GM18907 (cell line): ENCODE measurements around the gene PNPLA7.
A peak's percentile ranks its signal among the peaks of the same experiment; 100 is the strongest.

Experiments used
- ATAC-seq: cut with Tn5 transposase; IDR thresholded peaks from one replicate; pipeline ENCODE4 v1.9.1; 2021; ENCODE audit warnings: mild to moderate bottlenecking, moderate library complexity; ENCODE audit not compliant: unreplicated experiment

The PNPLA7 gene

DNA sequence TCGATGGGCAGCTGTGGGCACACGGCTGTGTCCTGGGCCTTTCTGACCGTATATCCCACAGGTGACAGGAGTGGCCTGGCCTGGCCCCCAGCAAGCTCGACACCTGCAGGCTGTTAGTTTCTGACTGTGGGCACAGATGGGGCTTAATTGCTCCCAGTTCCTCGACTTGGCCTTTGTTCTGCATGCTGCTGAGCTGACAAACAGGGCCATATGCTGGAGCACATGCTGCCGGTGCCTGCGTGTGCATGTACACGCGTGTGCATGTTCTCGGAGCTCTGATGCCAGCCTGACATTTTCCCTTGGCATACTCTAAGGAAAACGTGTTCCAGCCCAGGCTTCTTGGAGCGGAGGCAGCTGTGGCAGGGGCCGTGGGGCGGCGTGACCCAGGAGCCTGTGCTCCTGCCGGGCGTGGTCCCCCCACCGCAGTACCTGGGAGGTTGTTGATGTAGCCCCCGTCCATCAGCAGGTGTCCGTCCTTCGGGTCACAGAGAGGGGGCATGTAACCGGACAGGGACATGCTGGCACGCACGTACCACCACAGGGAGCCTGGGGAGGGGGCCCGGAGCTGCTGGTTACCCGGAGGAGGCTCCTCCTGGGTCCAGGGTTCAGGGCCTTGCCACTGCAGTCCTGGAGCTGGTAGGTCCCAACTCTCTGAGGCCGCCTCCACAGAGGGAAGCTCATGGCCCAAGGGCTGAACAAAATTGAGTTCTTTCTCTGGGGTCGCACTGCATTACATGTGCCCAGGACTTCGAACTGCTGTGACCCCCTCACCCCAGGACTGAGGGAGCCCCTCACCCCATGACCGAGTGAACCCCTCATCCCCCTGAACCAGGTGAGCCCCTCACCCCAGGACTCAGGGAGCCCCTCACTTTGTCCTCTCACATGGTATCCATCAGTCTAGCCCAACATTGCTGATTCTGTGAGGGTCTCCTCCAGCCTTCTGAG lies 86.9 kb downstream of the PNPLA7 start:
- no peak for ATAC-seq

- ATAC-seq = no peak
Measured at GRCh38 chr9:137462396-137462985, 87.7 kb downstream of the PNPLA7 start.

DNA sequence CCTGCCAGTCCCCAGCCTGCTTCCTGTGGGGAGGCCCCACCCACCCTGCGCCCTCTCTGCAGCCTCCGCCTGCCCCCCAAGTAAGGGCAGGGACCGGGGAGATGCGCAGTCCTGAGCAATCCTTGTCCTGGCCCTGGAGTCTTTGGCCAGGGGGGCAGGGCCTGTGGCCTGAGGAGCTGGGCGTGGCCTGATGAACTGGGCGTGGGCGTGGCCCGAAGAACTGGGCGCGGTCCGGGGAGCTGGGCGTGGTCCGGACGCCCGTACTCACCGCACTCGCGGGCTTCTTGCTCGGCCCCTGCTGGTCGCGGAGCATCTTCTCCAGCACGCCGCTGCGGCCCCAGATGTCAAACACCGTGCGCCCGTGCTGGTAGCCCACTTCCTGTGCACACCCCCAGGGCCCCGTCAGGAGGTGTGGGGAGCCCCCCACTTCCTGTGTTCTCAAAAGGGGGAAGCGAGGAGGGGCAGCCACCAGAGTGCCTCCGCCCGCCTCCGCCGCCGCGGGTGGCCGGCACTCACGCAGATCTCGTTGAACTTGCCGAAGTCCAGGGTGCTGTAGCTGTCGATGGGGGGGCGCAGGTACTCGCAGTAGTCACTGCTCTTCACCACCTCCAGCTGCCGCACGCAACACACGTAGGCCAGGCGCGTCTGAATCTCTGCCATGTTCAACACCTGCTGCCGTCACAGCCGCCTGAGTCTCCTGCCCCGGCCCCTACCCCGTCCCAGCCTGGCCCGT lies 88.4 kb downstream of the PNPLA7 start:
- ATAC-seq = peak; percentile 46

- ATAC-seq = no peak
Measured at GRCh38 chr9:137461316-137461662, 88.9 kb downstream of the PNPLA7 start.

DNA sequence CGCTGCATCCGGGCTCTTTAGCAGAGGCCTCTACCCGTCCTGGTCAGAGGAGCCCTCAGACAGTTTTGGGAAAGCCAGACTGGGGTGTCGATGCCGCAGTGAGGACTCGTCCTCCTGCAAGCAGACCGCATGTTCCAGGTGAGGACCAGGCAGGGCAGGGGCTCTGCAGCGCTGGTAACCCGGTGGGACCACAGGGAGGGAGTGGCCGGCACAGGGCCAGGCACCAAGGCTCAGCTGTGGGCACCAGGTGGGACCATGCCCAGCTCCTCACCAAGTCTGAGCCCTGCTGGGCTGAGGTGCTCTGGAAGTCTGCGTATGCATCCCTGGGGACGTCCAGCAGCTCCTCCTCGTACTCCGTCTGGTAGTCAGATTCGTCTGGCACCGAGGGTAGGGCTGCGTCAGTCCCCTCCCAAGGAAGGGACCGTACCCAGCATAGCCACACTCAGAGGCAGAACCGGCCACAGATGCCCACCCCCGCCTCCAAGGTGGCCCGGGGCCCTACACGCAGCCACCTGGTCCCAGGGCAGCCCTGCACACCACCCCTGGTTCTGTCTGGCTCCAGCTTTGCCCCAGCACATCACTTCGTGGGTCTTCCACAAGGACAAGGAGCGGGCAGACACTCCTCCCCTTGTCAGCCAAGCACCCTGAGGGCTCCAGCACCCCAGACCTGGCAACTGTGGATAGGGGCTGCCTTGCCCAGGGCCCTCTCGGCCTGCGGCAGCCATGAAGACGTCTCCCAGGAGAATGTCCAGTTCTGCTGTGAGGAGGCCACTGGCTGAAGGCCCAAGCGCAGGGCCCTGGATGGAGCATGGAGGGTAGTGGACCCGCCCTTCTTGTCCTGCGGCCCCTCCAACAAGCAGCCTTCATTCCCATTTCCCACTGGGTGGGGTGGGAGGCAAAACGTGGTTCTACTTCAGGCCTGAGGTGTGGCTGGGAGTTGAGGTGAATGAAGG lies 89.6 kb downstream of the PNPLA7 start:
- no peak for ATAC-seq

- ATAC-seq = no peak
Measured at GRCh38 chr9:137459601-137460362, 90.4 kb downstream of the PNPLA7 start.

GRCh38 chr9:137459152-137459600 lies 91.0 kb downstream of the PNPLA7 start, which contains the start of gene NSMF:
Gene NSMF, minus strand, starts transcription at chr9:137459334. Its CDS starts 232 bp downstream, at chr9:137459102.
- peak; percentile 55 for ATAC-seq

DNA sequence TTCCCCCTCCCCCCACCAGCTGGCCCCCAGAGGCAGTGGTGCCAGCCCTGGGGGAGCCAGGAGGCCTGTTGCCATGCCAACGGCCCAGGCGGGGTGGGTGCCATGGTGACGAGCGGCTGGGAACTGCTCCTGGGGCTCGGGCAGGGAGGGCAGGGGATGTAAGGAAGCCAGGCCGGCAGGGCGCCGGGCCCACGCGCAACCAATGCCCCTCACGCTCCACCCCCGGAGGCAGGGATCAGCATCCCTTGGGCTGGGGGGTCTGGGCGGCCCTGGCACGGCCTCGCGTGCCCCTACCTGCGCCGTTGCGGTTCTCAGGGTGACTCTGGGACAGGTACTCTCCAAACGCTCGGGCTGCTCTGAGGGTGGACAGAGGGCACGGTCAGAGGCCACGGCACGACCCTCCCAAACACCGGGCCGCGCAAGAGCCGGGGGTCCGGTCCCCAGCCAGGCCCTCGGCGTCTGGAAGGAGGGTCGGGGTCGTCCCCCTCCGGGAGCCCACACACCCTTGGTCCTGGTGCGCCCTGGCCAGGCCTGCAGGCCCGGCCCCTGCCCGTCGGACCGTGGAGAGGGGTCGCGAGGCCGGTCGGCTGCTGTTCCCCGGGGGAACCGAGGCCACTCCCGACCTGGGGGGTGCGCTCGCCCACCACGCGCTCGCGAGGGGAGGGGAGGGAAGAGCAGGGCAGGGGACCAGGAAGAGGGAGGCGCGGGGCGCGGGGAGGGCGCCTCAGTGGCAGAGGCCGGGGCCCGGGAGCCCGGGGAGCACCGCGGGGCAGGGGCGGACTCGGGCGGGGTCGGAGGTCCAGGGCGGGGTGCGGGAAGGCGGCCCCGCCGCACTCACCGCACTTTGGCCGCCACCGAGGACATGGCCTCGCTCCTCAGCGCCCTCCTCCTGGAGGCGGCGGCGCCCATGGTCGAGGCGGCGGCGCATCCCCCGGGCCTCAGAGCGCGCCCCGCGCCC lies 91.7 kb downstream of the PNPLA7 start:
- ATAC-seq = peak; percentile 7

DNA sequence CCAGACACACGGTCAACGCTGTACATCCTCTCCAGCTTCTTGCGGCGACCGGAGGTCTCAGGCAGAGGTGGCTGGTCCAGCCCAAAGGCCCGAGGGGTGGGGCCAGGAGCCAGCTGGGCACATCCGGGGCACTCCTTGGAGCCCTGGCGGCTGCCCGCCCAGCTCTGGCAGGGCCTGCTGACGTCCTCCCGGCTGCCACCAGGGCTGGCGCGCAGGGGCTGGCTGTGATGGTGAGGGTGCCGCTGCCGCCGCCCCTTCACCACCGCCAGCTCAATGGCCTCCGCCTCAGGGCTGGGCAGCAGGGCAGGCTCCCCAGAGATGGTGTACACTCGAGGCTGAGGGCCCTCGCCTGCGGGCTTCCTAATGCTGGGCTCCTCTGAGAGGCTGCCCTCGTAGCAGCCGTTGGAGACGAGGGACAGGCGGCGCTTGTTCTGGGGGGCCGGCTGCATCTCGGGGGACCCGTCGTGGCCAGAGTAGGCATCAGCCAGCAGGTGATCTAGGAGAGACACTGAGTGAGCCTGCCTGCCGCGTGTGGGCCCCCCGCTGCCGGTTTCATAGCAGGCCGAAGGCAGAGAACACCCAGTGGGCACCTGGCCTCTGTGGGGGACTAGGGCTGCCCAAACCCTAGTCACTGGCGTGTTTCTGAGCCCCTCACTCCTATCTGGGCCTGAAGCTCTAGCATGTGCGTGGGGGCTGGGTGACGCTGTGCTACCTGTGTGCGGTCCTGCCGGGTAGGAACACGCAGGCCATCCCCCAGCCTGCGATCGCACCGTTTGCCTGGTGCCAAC lies 92.6 kb downstream of the PNPLA7 start:
- no peak for ATAC-seq

GRCh38 chr9:137456864-137457405 lies 93.3 kb downstream of the PNPLA7 start:
- ATAC-seq = no peak

DNA sequence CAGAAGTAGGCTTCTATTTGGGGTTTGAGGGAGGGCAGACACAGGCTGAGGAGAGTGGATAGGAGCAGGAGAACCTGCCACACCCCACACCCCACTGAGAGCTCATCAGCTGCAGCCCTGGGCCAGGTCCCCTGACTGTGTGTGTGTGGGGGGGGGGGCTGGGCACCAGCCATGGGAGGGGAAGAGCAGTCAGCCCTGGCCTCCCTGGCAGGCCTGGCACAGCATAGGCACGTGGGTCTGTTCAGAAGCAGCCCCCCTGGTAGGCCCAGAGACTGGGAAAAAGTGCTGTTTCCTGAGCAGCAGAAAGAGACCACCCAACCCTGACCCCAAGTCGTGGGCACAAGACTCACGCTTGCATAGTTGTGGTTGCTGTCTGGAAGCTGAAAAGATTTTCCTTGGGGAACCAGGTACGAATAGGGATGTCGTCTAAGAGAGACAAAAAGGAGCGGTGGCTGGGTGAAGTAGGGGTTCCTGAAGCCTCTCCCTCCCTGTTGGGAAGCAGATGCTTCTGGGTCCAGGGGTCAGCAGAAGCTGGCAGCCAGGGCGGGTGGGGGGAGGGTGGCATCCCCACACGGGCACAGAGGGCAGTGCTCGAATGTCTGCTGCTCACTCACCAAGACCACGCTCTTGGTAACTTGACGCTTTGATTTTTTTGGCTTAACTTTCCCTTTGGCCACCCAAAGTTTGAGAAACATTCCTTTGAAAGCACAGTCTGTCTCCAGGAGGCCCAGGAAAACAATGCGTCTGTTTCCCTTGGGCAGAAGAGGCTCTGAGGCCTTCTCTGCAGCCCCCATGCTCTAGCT lies 93.9 kb downstream of the PNPLA7 start:
- no peak for ATAC-seq

DNA sequence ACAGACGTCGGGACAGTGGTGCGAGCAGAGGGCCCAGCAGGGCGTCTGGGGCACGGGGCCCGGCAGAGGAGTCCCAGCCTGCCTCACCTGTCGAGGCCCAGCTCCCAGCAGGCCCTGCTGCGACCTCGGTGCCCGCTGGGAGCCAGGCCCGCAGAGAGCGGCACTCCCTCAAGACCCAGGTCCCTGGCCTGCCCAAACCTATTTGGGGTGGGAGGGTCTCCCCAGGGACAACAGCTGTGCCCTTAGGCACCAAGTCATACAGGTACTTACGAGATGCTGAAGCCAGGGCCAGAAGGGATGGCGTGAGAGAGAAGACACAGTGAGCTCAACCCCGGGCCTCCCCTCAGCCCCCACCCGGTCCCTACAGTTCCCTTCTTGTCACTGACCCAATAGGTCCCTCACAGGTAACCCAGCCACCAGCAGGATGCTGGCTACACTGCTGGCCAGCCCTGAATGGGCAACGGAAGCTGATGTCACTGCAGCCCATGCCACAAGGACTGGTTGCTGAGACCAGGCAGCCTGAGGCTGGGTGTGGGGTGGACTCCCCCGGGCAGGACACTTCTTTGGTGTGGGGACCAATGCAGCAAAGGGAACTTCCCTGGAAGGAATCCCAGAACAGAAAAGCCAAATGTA lies 94.7 kb downstream of the PNPLA7 start:
- ATAC-seq = no peak

DNA sequence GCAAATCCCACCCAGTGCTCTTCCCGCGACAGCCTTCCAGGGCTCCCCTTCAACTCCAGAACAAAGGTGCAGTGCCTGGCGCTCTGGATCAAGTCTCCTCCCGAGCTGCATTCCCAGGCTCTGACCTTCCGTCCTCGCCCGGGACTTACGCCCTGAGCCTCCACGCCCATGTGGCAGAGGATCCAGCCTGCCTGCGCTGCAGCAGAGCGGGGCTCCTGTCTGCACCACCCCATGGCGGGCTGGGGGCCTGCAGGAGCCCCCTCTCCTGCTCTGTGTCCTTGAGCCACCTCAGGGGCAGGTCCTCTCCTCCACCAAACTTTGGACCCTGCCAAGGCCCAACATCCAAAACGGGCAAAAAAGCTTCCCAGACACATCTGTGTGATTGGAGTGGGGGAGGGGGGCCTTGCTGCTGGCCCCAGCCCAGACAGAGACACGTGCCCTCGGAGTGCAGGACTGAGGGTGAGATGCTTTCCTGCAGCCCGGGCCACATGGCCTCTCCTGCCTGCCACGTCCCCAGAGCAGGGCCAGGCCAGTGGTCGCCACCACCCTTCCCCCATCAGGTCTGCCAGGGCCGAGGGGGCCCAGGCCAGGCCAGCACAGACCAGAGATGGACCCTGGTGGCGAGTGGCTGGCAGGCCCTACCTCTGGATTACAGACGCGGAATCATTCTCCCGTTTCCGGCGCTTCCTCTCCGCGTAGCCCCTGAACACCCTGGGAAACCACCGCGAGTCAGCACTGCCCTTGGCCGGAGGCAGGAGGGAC lies 95.4 kb downstream of the PNPLA7 start:
- ATAC-seq = no peak

DNA sequence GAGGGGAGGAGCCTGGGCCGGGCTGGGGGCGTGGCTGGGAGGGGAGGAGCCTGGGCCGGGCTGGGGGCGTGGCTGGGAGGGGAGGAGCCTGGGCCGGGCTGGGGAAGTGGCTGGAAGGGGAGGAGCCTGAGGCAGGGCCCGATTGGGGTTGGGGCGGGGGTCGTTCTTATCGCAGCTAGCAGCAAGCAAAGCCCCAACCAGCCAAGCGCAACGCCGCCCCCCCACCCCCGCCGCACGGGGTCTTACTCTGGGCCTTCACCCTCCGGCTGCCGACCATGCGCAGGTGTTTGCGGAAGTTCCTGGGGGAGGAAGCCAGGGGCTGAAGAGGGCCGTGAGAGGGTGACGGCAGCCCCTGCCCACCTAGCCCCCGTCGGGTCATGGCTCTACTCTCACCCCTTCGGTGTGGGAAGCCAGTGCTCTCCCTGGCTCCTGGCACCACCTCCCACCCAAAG lies 96.0 kb downstream of the PNPLA7 start:
- no peak for ATAC-seq

DNA sequence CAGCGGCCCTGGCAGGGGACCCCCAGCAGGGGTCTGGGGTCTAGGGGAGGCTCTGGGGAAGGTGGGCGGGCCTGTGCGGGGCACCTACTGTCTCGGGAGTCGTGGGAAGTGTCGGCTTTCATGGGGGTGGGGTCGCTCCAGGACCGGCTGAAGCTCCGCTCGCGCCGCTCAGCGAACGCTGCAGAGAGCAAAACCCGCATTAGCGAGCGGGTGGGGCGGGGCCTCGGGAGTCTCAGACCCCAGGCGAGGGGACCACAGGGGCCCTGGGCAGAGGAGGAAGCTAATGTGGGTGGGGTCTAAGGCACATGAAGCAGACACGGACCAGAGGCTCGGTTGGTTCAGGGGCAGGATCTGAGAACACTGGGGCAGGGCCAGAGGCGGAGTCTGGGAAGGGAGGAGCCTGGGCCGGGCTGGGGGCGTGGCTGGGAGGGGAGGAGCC lies 96.5 kb downstream of the PNPLA7 start:
- peak; percentile 55 for ATAC-seq
